COR-L47 (cell line): Measurements from ENCODE around the gene ABCC4.

ENCODE experiments used
- DNase-seq: peaks from one replicate; lab custom pipeline; 2025; lab: John Stamatoyannopoulos, UW

Gene ABCC4

GRCh38 chr13:95258098-95258497, 43.2 kb downstream of the ABCC4 start:
- DNase-seq = no peak

- DNase-seq = no peak
Measured at GRCh38 chr13:95256091-95256490, 45.2 kb downstream of the ABCC4 start.

GRCh38 chr13:95255072-95255732, 46.0 kb downstream of the ABCC4 start:
- no peak for DNase-seq

GRCh38 chr13:95254339-95254738, 46.9 kb downstream of the ABCC4 start:
- DNase-seq = no peak

GRCh38 chr13:95253033-95253432, 48.2 kb downstream of the ABCC4 start:
- no peak for DNase-seq

- no peak for DNase-seq
Measured at GRCh38 chr13:95251641-95252040, 49.6 kb downstream of the ABCC4 start.

GRCh38 chr13:95250961-95251360, 50.3 kb downstream of the ABCC4 start:
- no peak for DNase-seq

GRCh38 chr13:95248953-95249352, 52.3 kb downstream of the ABCC4 start:
- DNase-seq = no peak

GRCh38 chr13:95247852-95248251, 53.4 kb downstream of the ABCC4 start:
- no peak for DNase-seq

- no peak for DNase-seq
Measured at GRCh38 chr13:95247171-95247570, 54.1 kb downstream of the ABCC4 start.

- DNase-seq = peak; percentile 92
Measured at GRCh38 chr13:95246292-95247082, 54.8 kb downstream of the ABCC4 start.

- no peak for DNase-seq
Measured at GRCh38 chr13:95245071-95245470, 56.2 kb downstream of the ABCC4 start.

- no peak for DNase-seq
Measured at GRCh38 chr13:95243207-95243606, 58.0 kb downstream of the ABCC4 start.

- DNase-seq = no peak
Measured at GRCh38 chr13:95241321-95241720, 59.9 kb downstream of the ABCC4 start.

GRCh38 chr13:95239283-95239682, 62.0 kb downstream of the ABCC4 start:
- DNase-seq = no peak

- no peak for DNase-seq
Measured at GRCh38 chr13:95237310-95237870, 63.9 kb downstream of the ABCC4 start.

GRCh38 chr13:95236774-95237173, 64.5 kb downstream of the ABCC4 start:
- no peak for DNase-seq

- DNase-seq = no peak
Measured at GRCh38 chr13:95235974-95236373, 65.3 kb downstream of the ABCC4 start.

- no peak for DNase-seq
Measured at GRCh38 chr13:95235199-95235756, 66.0 kb downstream of the ABCC4 start.

GRCh38 chr13:95234242-95234641, 67.0 kb downstream of the ABCC4 start:
- no peak for DNase-seq

- DNase-seq = no peak
Measured at GRCh38 chr13:95233026-95233635, 68.1 kb downstream of the ABCC4 start.

GRCh38 chr13:95231393-95231792, 69.9 kb downstream of the ABCC4 start:
- DNase-seq = no peak

GRCh38 chr13:95229855-95230254, 71.4 kb downstream of the ABCC4 start:
- DNase-seq = no peak
